GM19468 (cell line): ENCODE measurements around the gene MYO9B.
"Not testable (repeated sequence)": the region's sequence is repeated elsewhere in the genome, so short reads cannot be mapped to it uniquely, and the experiment has no call there.

Experiments
- ATAC-seq: cut with Tn5 transposase; IDR thresholded peaks from one replicate; pipeline ENCODE4 v1.9.1; 2021; ENCODE audit warnings: mild to moderate bottlenecking, moderate library complexity, moderate number of reproducible peaks; ENCODE audit not compliant: unreplicated experiment; ENCODE audit errors: extremely low read depth

MYO9B gene

GRCh38 chr19:17136021-17136420, 60.4 kb downstream of the MYO9B start:
- no peak for ATAC-seq

GRCh38 chr19:17136617-17137016, 61.0 kb downstream of the MYO9B start:
- ATAC-seq: no peak

- no peak for ATAC-seq
These were observed 61.8 kb downstream of the MYO9B start for GRCh38 chr19:17137417-17137816.

GRCh38 chr19:17138052-17138846, 62.7 kb downstream of the MYO9B start:
- ATAC-seq: not testable (repeated sequence)

- no peak for ATAC-seq
These were observed 63.5 kb downstream of the MYO9B start for GRCh38 chr19:17138937-17139598.

GRCh38 chr19:17144771-17145170, 69.2 kb downstream of the MYO9B start:
- ATAC-seq: not testable (repeated sequence)

- no peak for ATAC-seq
These were observed 70.2 kb downstream of the MYO9B start for GRCh38 chr19:17145546-17146497.

GRCh38 chr19:17148130-17148529, 72.6 kb downstream of the MYO9B start:
- ATAC-seq: no peak

GRCh38 chr19:17149393-17150135, 74.0 kb downstream of the MYO9B start:
- no peak for ATAC-seq

- no peak for ATAC-seq
These were observed 78.4 kb downstream of the MYO9B start for GRCh38 chr19:17153996-17154395.

- no peak for ATAC-seq
These were observed 79.7 kb downstream of the MYO9B start for GRCh38 chr19:17155251-17155650.

- ATAC-seq: no peak
These were observed 80.8 kb downstream of the MYO9B start for GRCh38 chr19:17156296-17156946.

- no peak for ATAC-seq
These were observed 81.3 kb downstream of the MYO9B start for GRCh38 chr19:17156947-17157302.

GRCh38 chr19:17158584-17158983, 83.0 kb downstream of the MYO9B start:
- ATAC-seq: no peak

- ATAC-seq: no peak
These were observed 84.2 kb downstream of the MYO9B start for GRCh38 chr19:17159466-17160393.

GRCh38 chr19:17160908-17161307, 85.3 kb downstream of the MYO9B start:
- no peak for ATAC-seq

GRCh38 chr19:17162131-17162530, 86.6 kb downstream of the MYO9B start:
- not testable (repeated sequence) for ATAC-seq

- no peak for ATAC-seq
These were observed 87.0 kb downstream of the MYO9B start for GRCh38 chr19:17162580-17162979.
